Liver (tissue), 3 donors: Measurements from ENCODE around the gene COL24A1.

Experiments
- ATF3 ChIP-seq: IDR thresholded peaks from 2 replicates; pipeline ENCODE4 v1.6.1; 2016; ENCODE audit warnings: antibody characterized with exemption
- CTCF ChIP-seq: fragments of 150-350 bp; IDR thresholded peaks from 2 replicates; pipeline ENCODE4 v1.5.1; 2017; ENCODE audit warnings: improper control_type of control experiment, low read depth, low read length; ENCODE audit not compliant: missing input control
- TAF1 ChIP-seq: conservative IDR thresholded peaks from 2 replicates; pipeline ENCODE4 v1.6.1; 2016; ENCODE audit warnings: antibody characterized with exemption, mild to moderate bottlenecking
- donor health status: healthy.
- donor health status: healthy.

DNA sequence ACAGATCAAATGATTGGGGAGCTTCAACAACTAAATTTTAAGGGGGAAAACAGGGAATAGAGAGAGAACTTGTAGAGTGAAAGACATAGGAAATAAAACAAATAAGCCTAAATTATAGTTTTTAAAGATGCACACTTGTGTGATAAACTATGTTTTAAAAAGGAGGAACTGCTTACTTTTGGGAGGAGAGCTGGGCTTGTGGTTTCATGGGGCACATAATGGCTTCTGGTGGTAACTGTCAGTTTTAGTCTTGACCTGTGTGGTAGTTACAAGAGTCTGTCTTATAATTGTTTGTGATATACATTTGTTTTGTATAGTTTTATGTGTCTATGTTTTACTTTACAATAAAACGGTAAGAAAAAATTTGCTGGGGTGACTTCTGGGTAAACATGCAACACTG, 165.3 kb downstream of the COL24A1 start:
- TF ChIP-seq ATF3 (no peak), CTCF (no peak), TAF1 (no peak)
